Measurements from ENCODE around the gene CBX2.
A peak's percentile ranks its signal among the peaks of the same experiment; 100 is the strongest.

The CBX2 gene

GRCh38 chr17:79741751-79742588 lies 36.0 kb upstream of the CBX2 start:
- Histone ChIP-seq H3K27ac (no peak overlapping the region), H3K4me3 (IDR thresholded peaks at IDR 0.05; ENCODE audit: insufficient read depth, low read depth, low read length) (no peak overlapping the region), H3K9ac (no peak overlapping the region), H2AFZ (ENCODE audit: low read depth) (no peak overlapping the region), H3K79me2 (ENCODE audit: insufficient read depth, low read depth) (no peaks in the 10 kb centered on the region), H3K27me3 (ENCODE audit: insufficient read depth, low read depth) (peaks cover 67% of the 10 kb centered on the region), H3K4me2 (no peak overlapping the region; the same call in 1 of the 2 replicates), H3K36me3 (ENCODE audit: insufficient read depth) (no peaks in the 10 kb centered on the region), H4K20me1 (ENCODE audit: insufficient read depth) (no peaks in the 10 kb centered on the region), H3K4me1 (ENCODE audit: low read depth, poor library complexity, severe bottlenecking) (peaks cover 12% of the 10 kb centered on the region)
- TF ChIP-seq CTCF (conservative IDR thresholded peaks at IDR 0.05; ENCODE audit: low read depth, low read length): peak; percentile 94

DNA sequence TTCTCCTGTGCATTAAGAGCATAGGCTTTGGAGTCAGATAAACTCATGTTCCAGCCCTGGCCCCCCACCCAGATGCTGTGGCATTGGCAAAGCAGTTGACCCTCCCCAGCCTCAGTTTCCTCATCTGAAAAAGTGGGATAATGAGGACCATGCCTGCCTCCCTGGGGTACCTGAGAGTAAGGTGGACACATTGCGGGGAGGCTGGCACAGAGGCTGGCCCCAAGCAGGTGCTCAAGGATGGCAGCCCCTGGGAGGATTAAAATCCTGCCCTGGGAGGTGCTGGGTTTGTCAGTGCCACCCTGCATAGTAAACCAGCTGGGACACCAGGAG lies 35.4 kb upstream of the CBX2 start:
- H4K20me1 ChIP-seq (ENCODE audit: insufficient read depth): no peaks in the 10 kb centered on the region
- H3K36me3 ChIP-seq (ENCODE audit: insufficient read depth): no peaks in the 10 kb centered on the region
- H3K27ac ChIP-seq: no peak overlapping the region
- no peak overlapping the region for H3K9ac ChIP-seq
- no peak overlapping the region for H3K4me2 ChIP-seq
- no peaks in the 10 kb centered on the region for H3K79me2 ChIP-seq (ENCODE audit: insufficient read depth, low read depth)
- TF ChIP-seq CTCF (conservative IDR thresholded peaks at IDR 0.05; ENCODE audit: low read depth, low read length): no peak
- H3K4me1 ChIP-seq (ENCODE audit: low read depth, poor library complexity, severe bottlenecking): peaks cover 12% of the 10 kb centered on the region
- peaks cover 66% of the 10 kb centered on the region for H3K27me3 ChIP-seq (ENCODE audit: insufficient read depth, low read depth)
- H3K4me3 ChIP-seq (IDR thresholded peaks at IDR 0.05; ENCODE audit: insufficient read depth, low read depth, low read length): no peak overlapping the region
- H2AFZ ChIP-seq (ENCODE audit: low read depth): no peak overlapping the region

DNA sequence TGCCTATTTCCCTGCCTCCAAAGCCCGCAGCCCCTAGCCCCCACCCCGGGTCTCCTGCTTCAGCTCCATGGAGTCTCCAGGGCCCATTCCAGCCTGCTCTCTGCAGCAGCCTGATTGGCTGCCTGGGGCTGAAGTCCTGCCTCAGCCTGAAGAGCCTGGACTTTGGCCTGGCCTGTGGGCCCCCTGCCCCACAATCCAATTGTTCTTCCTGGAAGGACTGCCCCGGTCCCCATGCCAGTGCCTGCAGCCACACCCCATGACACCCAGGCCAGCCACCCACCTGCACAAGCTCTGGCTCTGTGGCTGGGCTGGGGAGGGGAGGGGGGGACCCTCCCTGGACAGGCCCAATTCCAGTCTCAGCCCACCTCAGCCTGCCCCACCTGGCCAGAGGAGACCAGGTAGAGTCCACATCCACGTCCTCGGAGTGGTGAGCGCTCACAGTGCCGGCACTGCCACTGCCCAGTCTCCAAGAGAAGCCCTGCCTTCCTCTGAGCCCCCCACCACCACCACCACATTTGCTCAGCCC lies 34.9 kb upstream of the CBX2 start:
- peaks cover 12% of the 10 kb centered on the region for H3K4me1 ChIP-seq (ENCODE audit: low read depth, poor library complexity, severe bottlenecking)
- H3K27ac ChIP-seq: no peak overlapping the region
- H4K20me1 ChIP-seq (ENCODE audit: insufficient read depth): no peaks in the 10 kb centered on the region
- no peak for TF ChIP-seq CTCF (conservative IDR thresholded peaks at IDR 0.05; ENCODE audit: low read depth, low read length)
- no peak overlapping the region for H3K4me2 ChIP-seq
- H3K4me3 ChIP-seq (IDR thresholded peaks at IDR 0.05; ENCODE audit: insufficient read depth, low read depth, low read length): no peak overlapping the region
- no peaks in the 10 kb centered on the region for H3K79me2 ChIP-seq (ENCODE audit: insufficient read depth, low read depth)
- H3K36me3 ChIP-seq (ENCODE audit: insufficient read depth): no peaks in the 10 kb centered on the region
- no peak overlapping the region for H3K9ac ChIP-seq
- no peak overlapping the region for H2AFZ ChIP-seq (ENCODE audit: low read depth)
- peaks cover 61% of the 10 kb centered on the region for H3K27me3 ChIP-seq (ENCODE audit: insufficient read depth, low read depth)

- H3K9ac ChIP-seq: no peak overlapping the region
Measured at GRCh38 chr17:79743614-79744013, 34.3 kb upstream of the CBX2 start.

More at GRCh38 chr17:79743614-79744013, 34.3 kb upstream of the CBX2 start:
- H3K36me3 ChIP-seq (ENCODE audit: insufficient read depth): no peaks in the 10 kb centered on the region
- no peaks in the 10 kb centered on the region for H3K79me2 ChIP-seq (ENCODE audit: insufficient read depth, low read depth)
- no peaks in the 10 kb centered on the region for H4K20me1 ChIP-seq (ENCODE audit: insufficient read depth)
- H3K4me3 ChIP-seq (IDR thresholded peaks at IDR 0.05; ENCODE audit: insufficient read depth, low read depth, low read length): no peak overlapping the region
- peaks cover 56% of the 10 kb centered on the region for H3K27me3 ChIP-seq (ENCODE audit: insufficient read depth, low read depth)
- TF ChIP-seq CTCF (conservative IDR thresholded peaks at IDR 0.05; ENCODE audit: low read depth, low read length): no peak
- no peak overlapping the region for H3K27ac ChIP-seq
- H3K4me1 ChIP-seq (ENCODE audit: low read depth, poor library complexity, severe bottlenecking): peaks cover 12% of the 10 kb centered on the region
- H3K4me2 ChIP-seq: no peak overlapping the region
- no peak overlapping the region for H2AFZ ChIP-seq (ENCODE audit: low read depth)
